Natural killer cell (primary cell): Measurements from ENCODE around the gene FZD1. TPM values are rescaled to one million over a fixed set of nuclear protein-coding genes. Genes with fewer than 3 reads are reported as not detected.
A peak's percentile ranks its signal among the peaks of the same experiment; 100 is the strongest.

Source experiments
- ATAC-seq, 3 donors: fragments of 150-1000 bp in 2 of 3; fragments of 200-7000 bp in 1 of 3; cut with Tn5 transposase; 1 replicate in 1 of 3; 2 replicates in 2 of 3; pipeline ENCODE4 v1.10.0; 2021; ENCODE audit warnings: mild to moderate bottlenecking in 2 of 3, moderate library complexity in 2 of 3
- DNase-seq, 2 donors: peaks; one replicate each; pipeline versions ENCODE4 v3.0.0 to v3.0.0-alpha.2; 2013 to 2021; ENCODE audit warnings: mixed read lengths in 1 of 2
- H3K27ac ChIP-seq: one replicate; pipeline ENCODE4 v1.5.1; 2013; ENCODE audit warnings: mild to moderate bottlenecking, low read length
- H3K27me3 ChIP-seq: one replicate; pipeline ENCODE4 v1.6.1; 2013; ENCODE audit warnings: low read length; ENCODE audit not compliant: control insufficient read depth, insufficient read depth
- H3K36me3 ChIP-seq: one replicate; pipeline ENCODE4 v1.6.1; 2013; ENCODE audit warnings: low read length; ENCODE audit not compliant: control insufficient read depth, insufficient read depth
- H3K4me1 ChIP-seq: one replicate; pipeline ENCODE4 v1.6.1; 2013; ENCODE audit warnings: low read length; ENCODE audit not compliant: control insufficient read depth, insufficient read depth
- H3K4me3 ChIP-seq: one replicate; pipeline ENCODE4 v1.5.1; 2013; ENCODE audit warnings: low read length
- H3K9me3 ChIP-seq: one replicate; pipeline ENCODE4 v1.6.1; 2013; ENCODE audit warnings: low read length; ENCODE audit not compliant: control insufficient read depth, insufficient read depth
- H3K27ac Mint-ChIP-seq, 2 donors: one replicate each; pipeline ENCODE4 v1.8.0; 2022; ENCODE audit warnings: mild to moderate bottlenecking in 2 of 2, mixed read lengths in 2 of 2, moderate library complexity in 1 of 2
- H3K27me3 Mint-ChIP-seq, 2 donors: one replicate each; pipeline ENCODE4 v1.8.0; 2022; ENCODE audit warnings: low read depth in 2 of 2, mixed read lengths in 2 of 2
- H3K36me3 Mint-ChIP-seq: one replicate; pipeline ENCODE4 v1.8.0; 2022; ENCODE audit warnings: mixed read lengths
- H3K4me1 Mint-ChIP-seq, 2 donors: one replicate each; pipeline ENCODE4 v1.8.0; 2022; ENCODE audit warnings: mixed read lengths in 2 of 2
- H3K4me3 Mint-ChIP-seq: one replicate; pipeline ENCODE4 v1.8.0; 2022; ENCODE audit warnings: mild to moderate bottlenecking, moderate library complexity, mixed read lengths
- H3K9me3 Mint-ChIP-seq, 2 donors: one replicate each; pipeline ENCODE4 v1.8.0; 2022; ENCODE audit warnings: mixed read lengths in 2 of 2
- CTCF ChIP-seq: fragments of 200-600 bp; IDR thresholded peaks from one replicate; pipeline ENCODE4 v1.8.0; 2022; ENCODE audit warnings: antibody characterized with exemption
- WGBS: methylation state at CpG from one replicate; pipeline ENCODE4 v1.1.7; 2013; ENCODE audit warnings: missing lambda C conversion rate; ENCODE audit not compliant: insufficient coverage; 5-methylcytosine and 5-hydroxymethylcytosine counted together
- intact Hi-C: fragments of 100-400 bp; cut with micrococcal nuclease; formaldehyde crosslinking; loops from one replicate; pipeline ENCODE4 v1.14.2; 2022
- total RNA-seq, 4 donors: library from RNA; stranded (reverse); fragments of 120-200 nt in 1 of 4; gene quantifications; one replicate each; pipeline versions ENCODE4 v1.2.3 to v1.2.4, GENCODE V29; 2013 to 2022

FZD1 gene
- total RNA-seq, 3 donors from 2014 or later (not counting 1 experiment from before 2014, with no cell fraction given) = 0.14 to 0.80 (median 0.65) TPM

DNA sequence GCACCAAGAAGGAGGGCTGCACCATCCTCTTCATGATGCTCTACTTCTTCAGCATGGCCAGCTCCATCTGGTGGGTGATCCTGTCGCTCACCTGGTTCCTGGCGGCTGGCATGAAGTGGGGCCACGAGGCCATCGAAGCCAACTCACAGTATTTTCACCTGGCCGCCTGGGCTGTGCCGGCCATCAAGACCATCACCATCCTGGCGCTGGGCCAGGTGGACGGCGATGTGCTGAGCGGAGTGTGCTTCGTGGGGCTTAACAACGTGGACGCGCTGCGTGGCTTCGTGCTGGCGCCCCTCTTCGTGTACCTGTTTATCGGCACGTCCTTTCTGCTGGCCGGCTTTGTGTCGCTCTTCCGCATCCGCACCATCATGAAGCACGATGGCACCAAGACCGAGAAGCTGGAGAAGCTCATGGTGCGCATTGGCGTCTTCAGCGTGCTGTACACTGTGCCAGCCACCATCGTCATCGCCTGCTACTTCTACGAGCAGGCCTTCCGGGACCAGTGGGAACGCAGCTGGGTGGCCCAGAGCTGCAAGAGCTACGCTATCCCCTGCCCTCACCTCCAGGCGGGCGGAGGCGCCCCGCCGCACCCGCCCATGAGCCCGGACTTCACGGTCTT, 1.9 kb downstream of the FZD1 start:
- no peaks in the 10 kb centered on the region for H3K4me1 Mint-ChIP-seq
- intact Hi-C loops = no loop called here

GRCh38 chr7:91266689-91267090, 2.5 kb downstream of the FZD1 start:
- no peak for ATAC-seq
- H3K27ac ChIP-seq = no peak overlapping the region
- no peaks in the 10 kb centered on the region for H3K36me3 ChIP-seq
- 89% methylated on average over 20 of the region's 20 CpGs for WGBS
- intact Hi-C loops = no loop called here
- no peak overlapping the region for H3K27ac Mint-ChIP-seq
- peaks cover 18% of the 10 kb centered on the region for H3K4me1 ChIP-seq
- H3K27me3 Mint-ChIP-seq = peaks cover 17 to 25% of the 10 kb centered on the region in 2 donors
- H3K4me3 ChIP-seq = no peak overlapping the region
- no peak for TF ChIP-seq CTCF
- DNase-seq = no peak
- no peaks in the 10 kb centered on the region for H3K36me3 Mint-ChIP-seq
- peak overlapping the region; percentile 2 for H3K4me3 Mint-ChIP-seq
- H3K27me3 ChIP-seq = peaks cover 23% of the 10 kb centered on the region
- no peaks in the 10 kb centered on the region for H3K9me3 ChIP-seq
- no peaks in the 10 kb centered on the region for H3K4me1 Mint-ChIP-seq
- no peaks in the 10 kb centered on the region for H3K9me3 Mint-ChIP-seq

More for the DNA sequence above, 1.9 kb downstream of the FZD1 start:
- DNase-seq (no peak), ATAC-seq (no peak)
- Mint-ChIP-seq H3K27me3 (peaks cover 17 to 26% of the 10 kb centered on the region in 2 donors), H3K36me3 (no peaks in the 10 kb centered on the region), H3K4me3 (peak overlapping the region; percentile 2), H3K9me3 (no peaks in the 10 kb centered on the region), H3K27ac (no peak overlapping the region)
- peaks cover 23% of the 10 kb centered on the region for H3K27me3 ChIP-seq
- no peak overlapping the region for H3K27ac ChIP-seq
- H3K4me1 ChIP-seq = peaks cover 18% of the 10 kb centered on the region
- H3K36me3 ChIP-seq = no peaks in the 10 kb centered on the region
- WGBS = 92% methylated on average over 43 of the region's 43 CpGs
- H3K4me3 ChIP-seq = no peak overlapping the region
- no peaks in the 10 kb centered on the region for H3K9me3 ChIP-seq
- TF ChIP-seq CTCF = no peak

GRCh38 chr7:91267171-91267955, 3.1 kb downstream of the FZD1 start:
- Histone ChIP-seq H3K9me3 (no peaks in the 10 kb centered on the region), H3K27ac (no peak overlapping the region), H3K27me3 (peaks cover 18% of the 10 kb centered on the region), H3K4me3 (no peak overlapping the region), H3K36me3 (no peaks in the 10 kb centered on the region), H3K4me1 (peaks cover 18% of the 10 kb centered on the region)
- TF ChIP-seq CTCF = no peak
- H3K9me3 Mint-ChIP-seq = no peaks in the 10 kb centered on the region
- intact Hi-C loops = no loop called here
- H3K4me3 Mint-ChIP-seq = no peak overlapping the region
- H3K27ac Mint-ChIP-seq = no peak overlapping the region
- ATAC-seq (no peak), DNase-seq (no peak)
- H3K36me3 Mint-ChIP-seq = no peaks in the 10 kb centered on the region
- WGBS = 91% methylated on average over 27 of the region's 29 CpGs
- no peaks in the 10 kb centered on the region for H3K4me1 Mint-ChIP-seq
- H3K27me3 Mint-ChIP-seq = peaks cover 13 to 18% of the 10 kb centered on the region in 2 donors
